Esophagus (tissue), 2 donors: ENCODE results near the gene FLRT3. TPM values are rescaled to one million over a fixed set of nuclear protein-coding genes. Genes with fewer than 3 reads are reported as not detected.
A peak's percentile ranks its signal among the peaks of the same experiment; 100 is the strongest.

ENCODE experiments used
- H3K27ac ChIP-seq, 2 donors: one replicate each; pipeline ENCODE4 v1.5.1; 2013; ENCODE audit warnings: low read depth in 2 of 2, mild to moderate bottlenecking in 2 of 2, inconsistent platforms in 1 of 2, low read length in 1 of 2, moderate library complexity in 1 of 2
- H3K27me3 ChIP-seq, 2 donors: one replicate each; pipeline ENCODE4 v1.6.1; 2013; ENCODE audit warnings: low read length in 2 of 2, control low read depth in 1 of 2, mild to moderate bottlenecking in 1 of 2; ENCODE audit not compliant: insufficient read depth in 2 of 2, control insufficient read depth in 1 of 2
- H3K36me3 ChIP-seq, 2 donors: one replicate each; pipeline ENCODE4 v1.6.1; 2013; ENCODE audit warnings: low read length in 1 of 2; ENCODE audit not compliant: control insufficient read depth in 2 of 2, insufficient read depth in 2 of 2
- H3K4me1 ChIP-seq, 2 donors: one replicate each; pipeline ENCODE4 v1.6.1; 2013; ENCODE audit warnings: low read length in 1 of 2; ENCODE audit not compliant: control insufficient read depth in 2 of 2, insufficient read depth in 2 of 2
- H3K4me3 ChIP-seq, 2 donors: one replicate each; pipeline ENCODE4 v1.5.1; 2013; ENCODE audit warnings: low read length in 2 of 2, mild to moderate bottlenecking in 2 of 2, low read depth in 1 of 2, moderate library complexity in 1 of 2
- H3K9me3 ChIP-seq, 2 donors: one replicate each; pipeline ENCODE4 v1.6.1; 2013; ENCODE audit warnings: mild to moderate bottlenecking in 2 of 2, low read depth in 1 of 2, low read length in 1 of 2, moderate library complexity in 1 of 2; ENCODE audit not compliant: control insufficient read depth in 2 of 2, insufficient read depth in 1 of 2
- WGBS, 2 donors: extraction: QIAGEN DNeasy Blood & Tissue Kit; methylation state at CpG; one replicate each; pipeline ENCODE4 v1.1.7; 2013; 5-methylcytosine and 5-hydroxymethylcytosine counted together
- polyA plus RNA-seq, 2 donors: library from polyadenylated mRNA; stranded (reverse); fragments of 200-250 nt; gene quantifications; one replicate each; pipeline ENCODE4 v1.2.3, GENCODE V29; 2013
- donor health status: healthy with polysubstance abuse.
- donor health status: Bipolar disorder and iron deficiency.

The FLRT3 gene
- polyA plus RNA-seq, result under 1 TPM; 0.42 to 0.90 TPM

- WGBS, 2 donors, result 25 to 26% methylated on average over 12 of the region's 12 CpGs
- Histone ChIP-seq H3K27me3 (no peaks in the 10 kb centered on the region), H3K27ac (peak within 1 kb of the TSS in 1 of 2 donors; percentile 47), H3K4me3 (peak within 1 kb of the TSS; percentile 43 to 64), H3K9me3 (no peaks in the 10 kb centered on the region), H3K36me3 (no peaks in the 10 kb centered on the region), H3K4me1 (no peaks in the 10 kb centered on the region)
These were observed at the start of gene FLRT3 for GRCh38 chr20:14337400-14338171. FLRT3 (minus strand) TSS chr20:14337612; CDS start chr20:14327506, 10,106 bp downstream.

GRCh38 chr20:14386726-14387125 is 49.3 kb upstream of the FLRT3 start:
- no peak overlapping the region for H3K4me3 ChIP-seq
- H3K36me3 ChIP-seq, result no peaks in the 10 kb centered on the region
- H3K9me3 ChIP-seq, result peaks cover 0 to 2% of the 10 kb centered on the region in 2 donors
- H3K27ac ChIP-seq, result no peak overlapping the region
- whole genome bisulfite sequencing, 2 donors, result 95% methylated on average over 4 of the region's 4 CpGs
- no peaks in the 10 kb centered on the region for H3K4me1 ChIP-seq
- H3K27me3 ChIP-seq, result no peaks in the 10 kb centered on the region

- WGBS, 2 donors, result 66 to 71% methylated on average over 2 of the region's 2 CpGs
- Histone ChIP-seq H3K4me1 (no peaks in the 10 kb centered on the region), H3K9me3 (peaks cover 0 to 2% of the 10 kb centered on the region in 2 donors), H3K27ac (no peak overlapping the region), H3K36me3 (no peaks in the 10 kb centered on the region), H3K27me3 (no peaks in the 10 kb centered on the region), H3K4me3 (no peak overlapping the region)
These were observed 47.8 kb upstream of the FLRT3 start for GRCh38 chr20:14385176-14385740.

- Histone ChIP-seq H3K9me3 (peaks cover 0 to 2% of the 10 kb centered on the region in 2 donors), H3K27me3 (no peaks in the 10 kb centered on the region), H3K36me3 (no peaks in the 10 kb centered on the region), H3K4me1 (no peaks in the 10 kb centered on the region), H3K4me3 (no peak overlapping the region), H3K27ac (no peak overlapping the region)
- WGBS, 2 donors, result 12 to 21% methylated on average over 1 of the region's 1 CpG
These were observed 47.2 kb upstream of the FLRT3 start for GRCh38 chr20:14384416-14385175.

- Histone ChIP-seq H3K4me3 (no peak overlapping the region), H3K27me3 (no peaks in the 10 kb centered on the region)
- WGBS, 2 donors, result 53 to 69% methylated on average over 5 of the region's 5 CpGs
These were observed 45.9 kb upstream of the FLRT3 start for GRCh38 chr20:14383335-14383734.

GRCh38 chr20:14378326-14378725 is 40.9 kb upstream of the FLRT3 start:
- Histone ChIP-seq H3K27ac (no peak overlapping the region), H3K36me3 (no peaks in the 10 kb centered on the region), H3K4me3 (no peak overlapping the region), H3K27me3 (no peaks in the 10 kb centered on the region), H3K4me1 (no peaks in the 10 kb centered on the region), H3K9me3 (no peaks in the 10 kb centered on the region)

More at GRCh38 chr20:14383335-14383734, 45.9 kb upstream of the FLRT3 start:
- no peaks in the 10 kb centered on the region for H3K4me1 ChIP-seq
- peaks cover 0 to 2% of the 10 kb centered on the region in 2 donors for H3K9me3 ChIP-seq
- H3K36me3 ChIP-seq, result no peaks in the 10 kb centered on the region
- H3K27ac ChIP-seq, result no peak overlapping the region

GRCh38 chr20:14375416-14375985 is 38.1 kb upstream of the FLRT3 start:
- Histone ChIP-seq H3K27ac (no peak overlapping the region), H3K4me3 (no peak overlapping the region), H3K4me1 (no peaks in the 10 kb centered on the region), H3K9me3 (no peaks in the 10 kb centered on the region), H3K36me3 (no peaks in the 10 kb centered on the region), H3K27me3 (no peaks in the 10 kb centered on the region)
- WGBS, 2 donors, result 62 to 70% methylated on average over 4 of the region's 4 CpGs

- Histone ChIP-seq H3K4me3 (no peak overlapping the region), H3K27me3 (no peaks in the 10 kb centered on the region), H3K4me1 (no peaks in the 10 kb centered on the region), H3K9me3 (no peaks in the 10 kb centered on the region), H3K36me3 (no peaks in the 10 kb centered on the region), H3K27ac (no peak overlapping the region)
- 62 to 69% methylated on average over 3 of the region's 3 CpGs for WGBS, 2 donors
These were observed 36.8 kb upstream of the FLRT3 start for GRCh38 chr20:14374196-14374595.

- Histone ChIP-seq H3K9me3 (no peaks in the 10 kb centered on the region), H3K27ac (no peak overlapping the region), H3K36me3 (no peaks in the 10 kb centered on the region), H3K4me3 (no peak overlapping the region), H3K27me3 (no peaks in the 10 kb centered on the region), H3K4me1 (no peaks in the 10 kb centered on the region)
- WGBS, 2 donors, result 78 to 90% methylated on average over 3 of the region's 3 CpGs
These were observed 24.3 kb upstream of the FLRT3 start for GRCh38 chr20:14361509-14362345.
